Stimulated activated naive B cell treated with anti-CD40 and anti-IgM and Interleukin-4, amounts not matched to agents 10 μg/mL and 1 μg/mL and 100 μg/mL, for 72 hours (primary cell): Measurements from ENCODE around the gene DOK4.

ENCODE experiments used
- ATAC-seq, 2 donors: fragments of 150-1000 bp; cut with Tn5 transposase; replicated peaks; 2 replicates each; pipeline ENCODE4 v1.10.0; 2021; ENCODE audit warnings: moderate library complexity in 1 of 2
- DNase-seq: peaks from one replicate; pipeline ENCODE4 v3.0.0; 2021
- H3K27ac Mint-ChIP-seq: one replicate; pipeline ENCODE4 v1.8.0; 2022; ENCODE audit warnings: mild to moderate bottlenecking, mixed read lengths
- H3K27me3 Mint-ChIP-seq, 2 donors: one replicate each; pipeline ENCODE4 v1.8.0; 2022; ENCODE audit warnings: mixed read lengths in 2 of 2
- H3K36me3 Mint-ChIP-seq, 2 donors: one replicate each; pipeline ENCODE4 v1.8.0; 2022; ENCODE audit warnings: mixed read lengths in 2 of 2, mild to moderate bottlenecking in 1 of 2
- H3K4me1 Mint-ChIP-seq, 2 donors: one replicate each; pipeline ENCODE4 v1.8.0; 2022; ENCODE audit warnings: mixed read lengths in 2 of 2, mild to moderate bottlenecking in 1 of 2
- H3K4me3 Mint-ChIP-seq, 2 donors: one replicate each; pipeline ENCODE4 v1.8.0; 2022; ENCODE audit warnings: mild to moderate bottlenecking in 2 of 2, mixed read lengths in 2 of 2, moderate library complexity in 1 of 2
- H3K9me3 Mint-ChIP-seq, 2 donors: one replicate each; pipeline ENCODE4 v1.8.0; 2022; ENCODE audit warnings: mixed read lengths in 2 of 2, mild to moderate bottlenecking in 1 of 2

DOK4 gene

DNA sequence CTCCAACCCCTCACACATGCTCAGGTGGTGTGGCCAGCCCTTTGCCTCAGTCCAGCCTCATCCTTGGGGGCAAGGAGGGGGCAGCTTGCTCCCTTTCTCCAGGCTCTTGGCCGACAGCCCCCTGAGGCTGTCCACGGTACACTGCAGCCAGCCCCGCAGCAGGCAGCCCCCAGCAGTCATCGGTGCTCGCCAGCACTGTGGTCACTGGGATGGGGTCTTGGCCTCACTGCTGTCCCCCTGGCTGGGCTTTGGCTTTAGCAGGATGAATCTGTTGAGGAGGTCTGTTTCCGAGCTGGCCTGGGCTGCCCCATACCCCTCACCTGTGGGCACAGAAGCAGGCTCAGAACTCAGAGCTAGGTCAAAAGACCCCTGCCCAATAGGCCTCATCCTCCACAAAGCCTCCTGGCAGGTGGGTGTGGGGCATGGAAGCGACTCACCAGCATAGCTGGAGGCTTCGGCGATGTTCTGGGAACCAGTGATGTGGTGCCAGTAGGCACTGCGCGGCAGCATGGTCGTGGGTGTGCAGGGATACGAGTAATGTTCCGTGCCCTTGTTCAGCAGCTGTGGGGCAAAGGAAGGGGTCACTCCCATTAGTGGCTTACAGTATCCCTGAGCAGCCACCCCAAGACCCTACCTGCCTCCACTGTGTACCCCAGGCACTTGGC is 13.0 kb downstream of the DOK4 start:
- Mint-ChIP-seq H3K27me3 (no peaks in the 10 kb centered on the region), H3K36me3 (peaks cover 26 to 31% of the 10 kb centered on the region in 2 donors), H3K4me3 (no peak overlapping the region), H3K27ac (no peak overlapping the region), H3K4me1 (peaks cover 19 to 36% of the 10 kb centered on the region in 2 donors), H3K9me3 (no peaks in the 10 kb centered on the region)
- DNase-seq, result no peak
- no peak for ATAC-seq

DNA sequence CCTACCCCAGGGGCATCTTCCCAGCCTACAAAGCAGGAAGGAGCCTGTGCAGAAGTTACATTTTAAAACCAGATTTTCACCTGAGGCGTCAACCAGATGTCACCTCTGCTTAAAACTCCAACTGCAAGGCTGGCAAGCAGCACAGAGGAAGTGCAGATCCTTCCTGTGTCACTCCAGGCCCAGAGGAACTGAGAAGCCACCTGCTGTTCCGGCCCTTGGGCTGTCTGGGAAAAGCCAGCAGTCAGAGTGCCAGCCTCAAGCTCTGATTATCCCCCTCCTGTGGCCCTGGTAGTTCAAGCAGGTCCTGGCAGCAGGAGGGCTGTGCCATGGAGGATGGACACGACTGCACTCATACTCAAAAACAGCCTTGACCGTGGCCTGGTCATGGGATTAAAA is 13.6 kb downstream of the DOK4 start:
- peaks cover 17 to 33% of the 10 kb centered on the region in 2 donors for H3K4me1 Mint-ChIP-seq
- H3K36me3 Mint-ChIP-seq, result peaks cover 32 to 37% of the 10 kb centered on the region in 2 donors
- no peaks in the 10 kb centered on the region for H3K9me3 Mint-ChIP-seq
- no peaks in the 10 kb centered on the region for H3K27me3 Mint-ChIP-seq
- H3K4me3 Mint-ChIP-seq, result no peak overlapping the region
- DNase-seq (no peak), ATAC-seq (no peak)
- H3K27ac Mint-ChIP-seq, result no peak overlapping the region

DNA sequence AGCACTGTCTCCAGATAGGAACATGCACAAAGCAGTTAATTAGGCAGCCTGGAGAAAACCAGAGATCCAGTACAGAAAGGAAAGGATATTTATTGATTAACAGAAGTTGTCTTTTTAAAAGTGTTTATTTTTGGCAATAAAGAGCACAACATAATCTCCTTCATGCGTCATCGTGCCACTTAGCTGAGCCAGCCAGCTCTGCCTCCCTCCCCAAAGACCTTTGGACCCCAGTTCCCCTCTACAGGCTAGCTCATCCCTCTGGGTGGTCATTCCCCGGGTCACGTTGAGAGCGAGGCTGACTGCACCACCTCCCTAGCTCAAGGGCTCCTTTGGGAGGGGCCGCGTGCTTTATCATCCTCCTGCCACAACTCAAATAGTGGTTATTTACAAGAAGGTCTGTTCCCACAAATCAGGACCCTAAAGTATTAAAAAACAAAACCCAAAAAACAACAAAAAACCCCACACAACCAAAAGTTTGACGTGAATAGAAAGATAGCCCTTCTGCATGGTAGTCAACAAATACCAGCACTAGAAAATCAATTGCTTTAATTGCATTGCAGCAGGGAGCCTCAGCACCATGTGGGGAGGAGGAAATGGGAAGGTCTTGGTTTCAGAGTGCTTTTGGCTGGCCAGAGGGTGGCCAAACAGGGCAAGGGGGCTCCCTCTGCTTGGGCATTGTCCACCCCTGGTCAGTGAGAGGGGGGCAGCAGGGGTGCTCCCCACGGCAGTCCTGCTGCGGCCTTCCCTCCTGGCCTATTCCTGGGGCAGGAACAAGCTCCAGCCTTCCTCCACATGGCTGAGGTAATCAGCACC is 14.2 kb downstream of the DOK4 start:
- H3K4me3 Mint-ChIP-seq, result no peak overlapping the region
- peaks cover 17 to 27% of the 10 kb centered on the region in 2 donors for H3K4me1 Mint-ChIP-seq
- H3K27me3 Mint-ChIP-seq, result no peaks in the 10 kb centered on the region
- H3K36me3 Mint-ChIP-seq, result peaks cover 33 to 40% of the 10 kb centered on the region in 2 donors
- no peaks in the 10 kb centered on the region for H3K9me3 Mint-ChIP-seq
- ATAC-seq, result no peak
- DNase-seq, result no peak
- H3K27ac Mint-ChIP-seq, result peak overlapping the region; percentile 65

DNA sequence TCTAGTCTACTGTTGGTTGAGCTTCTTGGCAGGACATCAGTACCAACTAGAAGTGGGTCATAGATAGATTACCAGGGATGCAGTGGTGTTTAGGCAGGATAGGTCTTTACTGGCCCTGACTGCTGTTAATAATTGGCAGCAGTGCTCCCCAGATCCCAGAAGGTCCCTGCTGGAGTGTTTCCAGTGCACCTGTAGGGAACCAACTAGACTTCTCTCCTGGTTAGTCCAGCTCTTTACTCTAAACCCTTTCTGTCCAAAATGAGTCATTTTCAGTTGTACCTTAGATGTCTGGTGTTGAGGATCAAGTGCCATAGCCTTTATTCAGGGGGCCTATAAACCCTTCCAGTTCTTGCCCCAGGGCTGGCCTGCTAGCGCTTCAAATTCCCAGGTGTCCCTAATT is 15.1 kb downstream of the DOK4 start:
- H3K36me3 Mint-ChIP-seq, result peaks cover 33 to 42% of the 10 kb centered on the region in 2 donors
- H3K27me3 Mint-ChIP-seq, result no peaks in the 10 kb centered on the region
- H3K9me3 Mint-ChIP-seq, result no peaks in the 10 kb centered on the region
- no peak for DNase-seq
- H3K4me1 Mint-ChIP-seq, result peaks cover 14 to 20% of the 10 kb centered on the region in 2 donors
- ATAC-seq, result no peak
- H3K4me3 Mint-ChIP-seq, result no peak overlapping the region
- H3K27ac Mint-ChIP-seq, result no peak overlapping the region

DNA sequence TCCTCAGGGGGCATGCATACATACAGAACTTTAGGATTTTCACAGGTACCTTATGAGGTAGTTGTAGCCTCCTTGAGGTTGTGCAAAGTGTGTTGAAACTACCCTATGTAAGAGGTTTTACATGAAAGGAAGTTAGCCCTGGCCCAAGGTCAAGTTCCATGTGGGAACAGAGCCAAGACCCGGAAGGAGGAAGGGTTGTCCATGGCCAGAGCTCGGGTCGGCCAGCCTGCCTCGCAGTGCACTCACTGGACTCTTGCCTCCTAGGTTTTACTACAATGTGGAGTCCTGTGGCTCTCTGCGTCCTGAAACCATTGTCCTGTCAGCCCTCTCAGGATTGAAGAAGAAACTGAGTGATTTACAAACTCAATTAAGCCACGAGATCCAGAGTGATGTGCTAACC is 15.6 kb downstream of the DOK4 start:
- Mint-ChIP-seq H3K9me3 (no peaks in the 10 kb centered on the region), H3K4me3 (no peak overlapping the region), H3K4me1 (peaks cover 13 to 20% of the 10 kb centered on the region in 2 donors), H3K27me3 (no peaks in the 10 kb centered on the region), H3K36me3 (peaks cover 37 to 47% of the 10 kb centered on the region in 2 donors), H3K27ac (no peak overlapping the region)
- DNase-seq (no peak), ATAC-seq (no peak)

DNA sequence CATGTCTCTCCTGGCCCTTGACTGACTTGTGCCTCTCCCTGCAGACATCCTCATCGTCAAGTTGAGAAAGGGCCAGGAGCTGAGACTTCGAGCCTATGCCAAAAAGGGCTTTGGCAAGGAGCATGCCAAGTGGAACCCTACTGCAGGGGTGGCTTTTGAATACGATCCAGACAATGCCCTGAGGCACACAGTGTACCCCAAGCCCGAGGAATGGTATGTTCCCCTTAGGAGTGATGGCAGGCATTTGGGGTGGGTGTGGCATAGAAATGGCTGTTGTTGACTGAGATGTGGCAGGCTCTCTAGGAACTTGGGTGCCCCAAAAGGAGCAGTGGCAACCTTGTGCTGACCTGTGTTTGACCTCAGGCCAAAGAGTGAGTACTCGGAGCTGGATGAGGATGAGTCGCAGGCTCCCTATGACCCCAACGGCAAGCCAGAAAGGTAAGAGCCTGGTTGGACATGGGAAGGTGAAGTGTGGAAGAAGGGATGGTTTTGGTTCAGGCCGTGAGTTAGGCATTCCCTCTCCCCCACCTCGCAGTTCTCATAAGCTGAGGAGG is 16.3 kb downstream of the DOK4 start:
- H3K4me3 Mint-ChIP-seq, result no peak overlapping the region
- peaks cover 10 to 16% of the 10 kb centered on the region in 2 donors for H3K4me1 Mint-ChIP-seq
- H3K27ac Mint-ChIP-seq, result peak overlapping the region; percentile 65
- no peaks in the 10 kb centered on the region for H3K9me3 Mint-ChIP-seq
- H3K27me3 Mint-ChIP-seq, result no peaks in the 10 kb centered on the region
- ATAC-seq (no peak), DNase-seq (no peak)
- peaks cover 38 to 54% of the 10 kb centered on the region in 2 donors for H3K36me3 Mint-ChIP-seq

DNA sequence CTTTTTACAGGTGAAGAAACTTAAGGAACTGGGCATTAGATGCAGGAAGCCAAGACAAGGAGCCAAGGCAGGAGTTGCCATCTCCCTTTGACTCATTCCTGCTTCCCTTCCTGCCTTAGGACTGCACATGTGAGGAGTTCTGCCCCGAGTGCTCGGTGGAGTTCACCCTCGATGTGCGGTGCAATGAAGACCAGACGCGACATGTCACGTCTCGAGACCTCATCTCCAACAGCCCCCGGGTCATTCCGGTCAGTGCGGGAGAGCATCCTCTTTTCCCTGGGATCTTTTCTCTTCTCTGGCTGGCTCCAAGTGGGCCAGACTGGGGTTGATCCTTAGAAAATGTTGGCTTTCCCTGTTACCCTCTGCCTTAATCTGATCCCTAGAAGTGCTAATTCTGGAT is 17.2 kb downstream of the DOK4 start:
- no peak for ATAC-seq
- DNase-seq, result no peak
- Mint-ChIP-seq H3K36me3 (peaks cover 43 to 63% of the 10 kb centered on the region in 2 donors), H3K9me3 (no peaks in the 10 kb centered on the region), H3K27me3 (no peaks in the 10 kb centered on the region), H3K4me1 (peaks cover 15 to 25% of the 10 kb centered on the region in 2 donors), H3K27ac (no peak overlapping the region), H3K4me3 (no peak overlapping the region)

DNA sequence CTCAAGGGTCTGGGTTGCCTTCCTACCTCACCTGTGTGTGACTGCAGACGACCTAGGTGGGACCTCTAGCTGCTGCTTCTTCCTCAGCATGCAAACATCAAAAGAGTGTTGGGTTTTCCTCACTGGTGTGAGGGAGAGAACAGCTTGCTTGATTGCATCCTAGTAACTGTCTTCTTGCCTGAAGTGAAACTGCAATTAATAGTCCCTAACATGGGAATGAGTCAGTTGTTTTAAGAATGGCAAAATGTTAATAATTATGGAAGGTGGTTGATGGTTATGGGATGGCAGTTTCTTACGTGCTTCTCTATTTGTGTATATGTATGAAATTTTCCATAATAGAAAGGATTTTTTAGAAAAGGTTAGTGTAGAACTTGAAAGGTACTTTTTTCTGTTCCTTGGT is 17.9 kb downstream of the DOK4 start:
- Mint-ChIP-seq H3K4me3 (no peak overlapping the region), H3K27me3 (no peaks in the 10 kb centered on the region), H3K27ac (peak overlapping the region; percentile 70), H3K9me3 (no peaks in the 10 kb centered on the region), H3K4me1 (peaks cover 19 to 31% of the 10 kb centered on the region in 2 donors), H3K36me3 (peaks cover 41 to 61% of the 10 kb centered on the region in 2 donors)
- ATAC-seq (no peak), DNase-seq (no peak)

DNA sequence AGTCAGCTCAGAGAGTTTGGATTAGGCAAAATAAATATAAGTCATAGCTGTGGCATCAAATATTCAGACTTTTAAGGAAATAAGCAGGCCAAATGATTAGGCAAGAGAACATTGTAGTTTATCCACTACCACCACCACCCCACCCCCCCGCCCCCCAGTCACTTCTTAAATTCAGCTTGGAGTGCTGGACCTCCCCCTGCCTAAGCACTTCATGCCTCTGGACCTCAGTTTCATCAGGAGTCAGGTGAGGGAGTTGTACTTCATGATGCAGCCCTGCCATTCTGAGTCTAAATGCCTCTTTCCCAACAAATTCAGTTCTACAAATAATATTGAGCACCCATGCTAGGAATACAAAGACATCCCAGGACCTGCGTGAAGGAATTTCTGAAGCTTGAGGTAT is 21.8 kb downstream of the DOK4 start:
- ATAC-seq (no peak), DNase-seq (no peak)
- peak overlapping the region; percentile 6 for H3K27ac Mint-ChIP-seq
- peaks cover 40 to 66% of the 10 kb centered on the region in 2 donors for H3K36me3 Mint-ChIP-seq
- no peaks in the 10 kb centered on the region for H3K27me3 Mint-ChIP-seq
- H3K4me1 Mint-ChIP-seq, result peaks cover 26 to 38% of the 10 kb centered on the region in 2 donors
- no peak overlapping the region for H3K4me3 Mint-ChIP-seq
- no peaks in the 10 kb centered on the region for H3K9me3 Mint-ChIP-seq

DNA sequence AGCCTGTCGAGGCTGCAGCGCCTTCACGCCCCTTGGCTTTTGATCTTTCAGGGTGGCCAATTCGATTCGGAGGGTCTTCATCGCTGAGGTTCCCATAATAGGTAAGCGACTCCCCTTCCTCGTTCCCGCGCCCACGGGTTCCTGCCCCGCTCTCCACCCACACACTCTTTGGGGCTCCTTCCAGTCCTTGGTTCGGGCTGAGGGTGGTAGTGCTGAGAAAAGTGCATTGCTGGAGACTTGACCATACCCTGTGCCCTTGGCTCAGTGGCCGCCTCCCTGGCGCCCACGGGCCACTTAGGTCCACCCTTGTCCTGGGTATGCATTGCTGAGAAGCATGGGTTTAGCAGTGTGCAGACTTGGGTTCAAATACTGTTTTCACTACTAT is 23.3 kb downstream of the DOK4 start:
- Mint-ChIP-seq H3K36me3 (peaks cover 29 to 56% of the 10 kb centered on the region in 2 donors), H3K9me3 (no peaks in the 10 kb centered on the region), H3K27ac (peak overlapping the region; percentile 100), H3K4me1 (peaks cover 24 to 33% of the 10 kb centered on the region in 2 donors), H3K27me3 (no peaks in the 10 kb centered on the region), H3K4me3 (peak overlapping the region; percentile 90 to 100)
- peak; percentile 47 to 49 for ATAC-seq
- DNase-seq, result no peak

DNA sequence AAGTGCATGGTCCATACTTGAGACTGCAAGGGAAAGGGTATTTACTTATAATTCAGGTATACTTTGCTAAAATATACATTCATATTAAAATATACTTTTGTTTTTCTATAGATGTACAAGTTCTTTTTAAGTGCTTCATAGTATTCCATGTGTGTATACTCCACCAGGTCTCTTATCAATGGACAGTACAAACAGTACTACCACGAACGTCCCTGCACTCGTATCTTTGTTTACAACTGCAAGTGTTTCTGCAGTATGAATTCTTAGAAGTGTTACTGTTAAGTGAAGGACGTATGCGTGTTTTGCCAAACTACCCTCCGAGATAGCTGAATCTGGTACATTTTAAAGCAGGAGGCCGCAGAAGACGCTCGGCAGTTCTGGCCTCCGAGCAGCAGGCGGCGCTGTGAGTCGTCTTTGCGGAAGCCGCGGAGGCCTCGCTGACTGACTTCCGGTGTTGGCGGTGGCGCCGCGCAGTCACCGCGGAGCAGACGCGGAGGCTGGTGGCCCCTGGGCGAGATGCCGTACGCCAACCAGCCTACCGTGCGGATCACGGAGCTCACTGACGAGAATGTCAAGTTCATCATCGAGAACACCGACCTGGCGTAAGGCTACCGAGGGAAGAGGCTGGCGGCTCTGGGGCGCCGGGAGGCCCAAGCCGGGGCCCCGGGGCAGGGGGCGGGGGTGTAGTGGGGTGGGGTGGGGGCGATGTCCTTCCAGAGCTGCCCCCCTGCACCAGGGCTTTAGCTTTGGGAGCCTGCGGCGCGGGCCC is 23.9 kb downstream of the DOK4 start, which contains the start of gene POLR2C:
TSS of gene POLR2C (plus strand) at position 471 of the 769 bp plus-strand sequence. CDS start at position 517, 46 bp downstream.
- ATAC-seq, result peak; percentile 98 to 99
- Mint-ChIP-seq H3K36me3 (peaks cover 25 to 53% of the 10 kb centered on the region in 2 donors), H3K27ac (peak within 1 kb of the TSS; percentile 100), H3K4me1 (peaks cover 24 to 32% of the 10 kb centered on the region in 2 donors), H3K9me3 (no peaks in the 10 kb centered on the region), H3K27me3 (no peaks in the 10 kb centered on the region), H3K4me3 (peak within 1 kb of the TSS; percentile 90 to 100)
- DNase-seq, result peak; percentile 85

DNA sequence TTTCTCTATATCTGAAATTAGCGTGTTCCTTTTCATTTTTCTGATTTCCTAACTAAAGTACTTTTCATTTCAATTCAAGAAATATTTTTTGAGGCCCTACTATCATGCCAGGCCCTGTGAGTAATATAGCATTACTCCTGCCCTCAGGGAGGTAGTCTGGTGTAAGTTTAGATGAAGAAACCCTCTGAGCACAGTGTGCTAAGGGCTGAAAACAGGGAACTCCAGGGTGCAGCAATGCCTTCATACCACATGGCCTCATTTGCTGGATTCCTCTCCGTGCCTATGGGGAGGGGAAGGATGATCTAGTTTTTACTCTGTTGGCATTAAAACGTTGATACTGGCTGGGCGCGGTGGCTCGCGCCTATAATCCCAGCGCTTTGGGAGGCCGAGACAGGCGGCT is 34.3 kb downstream of the DOK4 start:
- Mint-ChIP-seq H3K9me3 (no peaks in the 10 kb centered on the region), H3K36me3 (peaks cover 28 to 54% of the 10 kb centered on the region in 2 donors), H3K4me1 (peaks cover 5 to 13% of the 10 kb centered on the region in 2 donors), H3K27ac (no peak overlapping the region), H3K4me3 (no peak overlapping the region), H3K27me3 (no peaks in the 10 kb centered on the region)
- ATAC-seq (no peak), DNase-seq (no peak)

DNA sequence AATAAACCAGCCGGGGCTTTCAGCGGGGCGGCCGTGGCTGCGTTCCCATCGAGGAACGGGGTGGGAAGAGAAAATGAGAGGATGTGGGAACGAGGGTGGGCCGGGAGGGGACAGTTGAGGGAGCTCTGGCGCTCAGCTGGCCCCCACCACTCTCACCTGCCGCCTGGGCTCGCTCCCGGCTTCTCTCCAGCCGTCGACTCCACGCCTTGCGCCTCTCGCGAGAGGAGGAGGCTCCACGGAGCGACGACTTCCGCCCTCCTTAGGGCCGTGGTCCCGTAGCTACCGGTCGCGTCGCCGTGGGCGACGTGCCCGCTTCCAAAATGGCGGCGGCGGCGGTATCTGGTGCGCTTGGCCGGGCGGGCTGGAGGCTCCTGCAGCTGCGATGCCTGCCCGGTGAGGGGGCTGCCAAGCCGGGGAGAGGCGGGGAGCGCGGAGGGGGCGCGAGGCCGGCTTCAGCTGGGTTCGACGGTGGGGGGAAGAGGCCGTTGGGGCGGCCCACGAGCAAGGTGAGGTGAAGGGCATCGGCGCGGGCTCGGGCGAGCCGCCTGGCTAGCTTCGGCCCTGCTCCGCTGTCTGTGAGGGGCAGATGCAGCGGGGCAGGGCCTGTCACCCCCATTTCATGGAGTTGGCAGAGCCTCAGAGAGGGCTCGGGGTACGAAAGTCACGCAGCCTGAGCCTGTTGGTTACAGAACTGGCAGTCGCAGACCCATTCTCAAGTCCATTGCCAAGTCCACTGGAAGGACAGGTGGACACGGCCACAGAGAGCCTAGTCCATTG is 38.9 kb downstream of the DOK4 start, which contains the start of the genes CIAPIN1 and COQ9:
TSS of gene CIAPIN1 (minus strand) at position 200 of the 777 bp plus-strand sequence. CDS start 6,457 bp downstream, outside the sequence.
TSS of gene COQ9 (plus strand) at position 294 of the 777 bp plus-strand sequence. CDS start at position 321, 27 bp downstream.
- peak within 1 kb of the TSS; percentile 97 for H3K27ac Mint-ChIP-seq
- H3K9me3 Mint-ChIP-seq, result no peaks in the 10 kb centered on the region
- no peaks in the 10 kb centered on the region for H3K27me3 Mint-ChIP-seq
- peaks cover 8 to 35% of the 10 kb centered on the region in 2 donors for H3K4me1 Mint-ChIP-seq
- peak; percentile 90 for DNase-seq
- H3K36me3 Mint-ChIP-seq, result peaks cover 5 to 22% of the 10 kb centered on the region in 2 donors
- peak within 1 kb of the TSS; percentile 96 to 98 for H3K4me3 Mint-ChIP-seq
- ATAC-seq, result peak; percentile 99
